Renal pelvis (tissue), 4 donors: Measurements from ENCODE around the gene OOSP2. TPM values are rescaled to one million over a fixed set of nuclear protein-coding genes. Genes with fewer than 3 reads are reported as not detected.

Experiments
- DNase-seq: peaks from one replicate; pipeline ENCODE4 v3.0.0-alpha.2; 2013
- polyA plus RNA-seq, 3 donors: library from polyadenylated mRNA; unstranded; fragments of 120-200 nt; gene quantifications; one replicate each; pipeline ENCODE4 v1.2.1, GENCODE V29; 2013; ENCODE audit not compliant: insufficient read length in 3 of 3

OOSP2 gene
- polyA plus RNA-seq, 3 donors: not detected

DNA sequence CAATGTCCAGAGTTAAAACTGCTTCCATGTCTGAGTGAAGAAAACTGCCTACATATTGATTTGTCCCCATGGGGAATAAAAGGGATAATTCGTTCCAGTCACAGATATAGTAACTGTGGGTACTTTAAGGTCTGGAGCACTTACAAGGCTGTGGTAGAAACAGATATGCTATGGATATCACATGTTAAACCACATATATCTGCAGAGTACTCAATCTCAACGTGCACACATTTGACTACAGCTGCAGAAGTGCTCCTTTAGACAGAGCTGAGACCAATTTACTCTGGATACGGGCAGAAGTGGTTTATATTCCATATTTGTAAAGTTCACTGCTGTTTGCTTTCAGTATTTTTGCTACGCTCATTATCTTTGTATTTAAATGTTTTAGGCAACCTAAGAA lies 38.5 kb downstream of the OOSP2 start:
- no peak for DNase-seq

DNA sequence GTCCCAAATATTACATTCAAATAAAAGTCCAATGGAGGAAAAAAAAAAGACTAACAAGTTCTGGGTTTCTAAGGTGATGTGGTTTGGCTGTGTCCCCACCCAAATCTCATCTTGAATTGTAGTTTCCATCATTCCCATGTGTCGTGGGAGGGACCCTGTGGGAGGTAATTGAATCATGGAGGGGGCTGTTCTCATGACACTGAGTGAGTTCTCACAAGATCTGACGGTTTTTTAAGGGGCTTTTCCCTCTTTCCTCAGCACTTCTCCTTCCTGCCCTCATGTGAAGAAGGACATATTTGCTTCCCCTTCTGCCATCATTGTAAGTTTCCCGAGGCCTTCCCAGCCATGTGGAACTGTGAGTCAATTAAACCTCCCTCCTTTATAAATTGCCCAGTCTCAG lies 40.3 kb downstream of the OOSP2 start:
- DNase-seq: no peak

DNA sequence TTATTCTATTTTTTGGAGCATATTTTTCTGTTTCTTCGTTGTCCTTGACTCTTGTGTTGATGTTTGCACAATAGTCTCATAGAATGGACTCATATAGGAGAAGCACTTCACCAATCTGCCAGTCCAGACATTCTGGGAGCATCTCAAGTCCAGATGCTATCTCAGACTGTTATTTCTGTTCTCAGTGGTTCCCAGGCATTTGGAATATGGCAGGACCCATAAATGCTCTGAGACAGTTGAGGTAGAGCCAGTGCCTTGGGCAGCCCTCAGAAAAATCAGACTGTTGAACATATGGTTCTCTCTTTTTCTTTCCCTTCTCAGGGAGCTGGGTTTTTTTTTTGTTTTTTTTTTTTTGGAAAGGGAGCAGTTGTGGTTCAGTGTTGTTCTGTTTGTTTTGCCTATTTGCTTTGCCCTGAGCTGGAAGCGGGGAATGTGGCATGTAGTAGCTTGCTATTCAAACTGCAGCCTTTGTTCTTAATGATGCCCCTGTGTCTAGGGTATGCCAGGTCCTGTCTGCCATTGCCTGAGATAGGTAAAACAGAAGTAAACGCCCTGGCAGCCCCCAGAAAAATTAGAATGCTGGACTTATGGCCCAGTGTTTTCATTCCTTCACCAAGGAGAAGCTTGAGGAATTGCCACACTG lies 44.5 kb downstream of the OOSP2 start:
- no peak for DNase-seq

DNA sequence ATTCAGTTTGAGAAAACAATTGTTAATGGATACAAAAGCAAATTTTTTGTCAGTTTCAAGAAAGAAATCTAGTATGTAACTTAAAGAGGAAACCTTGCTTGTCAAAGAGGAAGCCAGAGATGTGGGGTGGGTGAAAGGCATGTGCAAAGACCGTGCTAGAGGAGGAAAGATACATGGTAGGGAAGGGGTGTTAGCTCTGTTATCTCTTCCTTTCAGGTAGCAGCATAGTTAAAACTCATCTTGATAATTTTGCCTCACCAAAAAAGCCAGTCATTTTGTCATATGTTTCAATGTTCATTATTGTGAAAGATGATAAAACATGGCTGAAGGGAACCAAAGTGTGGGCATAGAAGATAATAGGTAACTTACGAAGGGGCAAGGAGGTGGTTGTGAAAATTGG lies 45.7 kb downstream of the OOSP2 start:
- no peak for DNase-seq

DNA sequence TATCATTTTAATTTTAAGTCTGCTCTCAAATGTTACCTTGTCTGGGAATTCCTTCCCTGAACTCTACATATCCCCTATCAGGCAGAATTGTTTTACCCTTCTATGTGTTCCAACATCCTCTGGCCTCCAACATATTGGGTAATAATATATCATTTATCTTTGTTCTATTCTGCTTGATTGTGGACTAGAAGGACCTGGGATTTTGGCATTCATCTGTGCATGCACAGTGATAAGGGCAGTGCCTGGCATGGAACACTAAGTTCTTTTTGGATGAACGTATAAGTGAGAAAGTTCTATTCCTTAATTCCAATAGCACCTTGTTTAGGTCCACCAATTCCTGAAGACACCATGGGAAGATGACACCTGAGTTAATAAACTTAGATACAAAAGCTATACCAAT lies 47.0 kb downstream of the OOSP2 start:
- DNase-seq: no peak

DNA sequence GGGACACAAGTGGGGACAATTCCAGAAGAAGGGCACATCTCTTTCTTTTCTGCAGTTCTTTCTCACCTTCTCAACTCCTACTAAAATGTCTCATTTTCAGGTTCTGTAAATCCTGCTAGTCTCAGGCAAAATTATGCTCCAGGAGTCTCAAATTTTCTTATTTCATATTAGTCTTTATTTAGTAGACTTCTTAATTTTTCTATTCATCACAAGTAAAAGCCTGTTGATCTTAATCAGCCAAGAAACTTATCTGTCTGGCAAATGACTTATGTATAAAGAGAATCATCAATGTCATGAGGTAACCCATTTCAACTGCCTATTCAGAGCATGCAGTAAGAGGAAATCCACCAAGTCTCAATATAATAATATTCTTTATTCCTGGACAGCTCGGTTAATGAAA lies 48.2 kb downstream of the OOSP2 start, which contains the start of gene MS4A2:
TSS of gene MS4A2 (plus strand) at position 301 of the 400 bp plus-strand sequence. CDS start 102 bp downstream, outside the sequence.
- DNase-seq: no peak

DNA sequence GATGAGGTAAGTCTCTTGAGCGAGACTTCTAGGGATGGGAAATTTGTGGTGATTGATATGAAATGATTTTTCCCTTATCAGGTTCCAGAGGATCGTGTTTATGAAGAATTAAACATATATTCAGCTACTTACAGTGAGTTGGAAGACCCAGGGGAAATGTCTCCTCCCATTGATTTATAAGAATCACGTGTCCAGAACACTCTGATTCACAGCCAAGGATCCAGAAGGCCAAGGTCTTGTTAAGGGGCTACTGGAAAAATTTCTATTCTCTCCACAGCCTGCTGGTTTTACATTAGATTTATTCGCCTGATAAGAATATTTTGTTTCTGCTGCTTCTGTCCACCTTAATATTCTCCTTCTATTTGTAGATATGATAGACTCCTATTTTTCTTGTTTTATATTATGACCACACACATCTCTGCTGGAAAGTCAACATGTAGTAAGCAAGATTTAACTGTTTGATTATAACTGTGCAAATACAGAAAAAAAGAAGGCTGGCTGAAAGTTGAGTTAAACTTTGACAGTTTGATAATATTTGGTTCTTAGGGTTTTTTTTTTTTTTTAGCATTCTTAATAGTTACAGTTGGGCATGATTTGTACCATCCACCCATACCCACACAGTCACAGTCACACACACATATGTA lies 55.4 kb downstream of the OOSP2 start:
- DNase-seq: no peak

DNA sequence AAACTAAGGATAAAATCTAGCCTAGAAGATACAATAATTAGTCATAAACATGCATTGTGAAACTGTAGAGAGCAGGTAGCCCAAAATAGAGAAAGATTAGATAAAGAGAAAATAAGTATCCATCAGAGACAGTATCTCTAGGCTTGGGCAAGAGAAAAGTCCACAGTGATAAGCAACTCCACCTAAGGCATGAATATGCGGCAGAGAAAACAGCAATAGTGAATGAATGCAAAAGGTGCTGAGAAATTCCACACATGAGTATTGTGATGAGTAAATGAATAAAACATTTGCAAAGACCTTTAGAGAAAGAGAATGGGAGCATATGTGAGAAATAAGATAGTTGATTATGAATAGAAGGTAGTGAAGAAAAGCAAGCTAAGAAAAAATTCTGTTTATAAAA lies 57.0 kb downstream of the OOSP2 start:
- DNase-seq: no peak

Other genes starting within 250 kb of the OOSP2 start
- 10 to 100 TPM; 58.6 to 67.7 (median 63.3) TPM for gene MRPL16, start 229.6 kb upstream of the OOSP2 start, polyA plus RNA-seq
- under 1 TPM in 2 of 3 donors, not detected in 1; 0.27 to 0.35 TPM for gene CBLIF, start 194.9 kb upstream of the OOSP2 start, polyA plus RNA-seq
- gene TCN1, start 173.9 kb upstream of the OOSP2 start, polyA plus RNA-seq: under 1 TPM in 2 of 3 donors, not detected in 1; 0.16 to 0.34 TPM
- not detected for gene OOSP3, start 161.6 kb upstream of the OOSP2 start, polyA plus RNA-seq
- not detected for gene OOSP1, start 102.0 kb upstream of the OOSP2 start, polyA plus RNA-seq
- gene OOSP4A, start 76.4 kb upstream of the OOSP2 start, polyA plus RNA-seq: not detected
- under 1 TPM in 1 of 3 donors, not detected in 2; 0.12 TPM for gene OOSP4B, start 23.2 kb upstream of the OOSP2 start, polyA plus RNA-seq
- gene MS4A3, start 16.3 kb downstream of the OOSP2 start, polyA plus RNA-seq: 1 to 10 TPM in 1 of 3 donors, under 1 TPM in 2; 0.77 to 1.1 (median 0.99) TPM
- gene MS4A2, start 48.3 kb downstream of the OOSP2 start, polyA plus RNA-seq: under 1 TPM in 2 of 3 donors, not detected in 1; 0.06 to 0.10 TPM
- gene MS4A6A, start 142.7 kb downstream of the OOSP2 start, polyA plus RNA-seq: 10 to 100 TPM; 17.4 to 18.0 (median 18.0) TPM
- gene MS4A4E, start 202.7 kb downstream of the OOSP2 start, polyA plus RNA-seq: 1 to 10 TPM in 2 of 3 donors, under 1 TPM in 1; 0.94 to 1.5 (median 1.1) TPM
- gene MS4A4A, start 240.3 kb downstream of the OOSP2 start, polyA plus RNA-seq: 1 to 10 TPM; 5.1 to 9.9 (median 6.4) TPM